Stimulated activated CD4-positive, alpha-beta T cell treated with anti-CD3 and anti-CD28 coated beads, Interleukin-12 subunit alpha, Interleukin-12 subunit beta, amount 100 ng/mL, for 24 hours (primary cell): Measurements from ENCODE around the gene XIAP.
"Not testable (repeated sequence)": the region's sequence is repeated elsewhere in the genome, so short reads cannot be mapped to it uniquely, and the experiment has no call there.

ENCODE experiments used
- DNase-seq, 2 experiments: peaks; one replicate each; pipeline ENCODE4 v3.0.0-alpha.2; 2020; ENCODE audit warnings: low read depth in 2 of 2

XIAP gene

DNA sequence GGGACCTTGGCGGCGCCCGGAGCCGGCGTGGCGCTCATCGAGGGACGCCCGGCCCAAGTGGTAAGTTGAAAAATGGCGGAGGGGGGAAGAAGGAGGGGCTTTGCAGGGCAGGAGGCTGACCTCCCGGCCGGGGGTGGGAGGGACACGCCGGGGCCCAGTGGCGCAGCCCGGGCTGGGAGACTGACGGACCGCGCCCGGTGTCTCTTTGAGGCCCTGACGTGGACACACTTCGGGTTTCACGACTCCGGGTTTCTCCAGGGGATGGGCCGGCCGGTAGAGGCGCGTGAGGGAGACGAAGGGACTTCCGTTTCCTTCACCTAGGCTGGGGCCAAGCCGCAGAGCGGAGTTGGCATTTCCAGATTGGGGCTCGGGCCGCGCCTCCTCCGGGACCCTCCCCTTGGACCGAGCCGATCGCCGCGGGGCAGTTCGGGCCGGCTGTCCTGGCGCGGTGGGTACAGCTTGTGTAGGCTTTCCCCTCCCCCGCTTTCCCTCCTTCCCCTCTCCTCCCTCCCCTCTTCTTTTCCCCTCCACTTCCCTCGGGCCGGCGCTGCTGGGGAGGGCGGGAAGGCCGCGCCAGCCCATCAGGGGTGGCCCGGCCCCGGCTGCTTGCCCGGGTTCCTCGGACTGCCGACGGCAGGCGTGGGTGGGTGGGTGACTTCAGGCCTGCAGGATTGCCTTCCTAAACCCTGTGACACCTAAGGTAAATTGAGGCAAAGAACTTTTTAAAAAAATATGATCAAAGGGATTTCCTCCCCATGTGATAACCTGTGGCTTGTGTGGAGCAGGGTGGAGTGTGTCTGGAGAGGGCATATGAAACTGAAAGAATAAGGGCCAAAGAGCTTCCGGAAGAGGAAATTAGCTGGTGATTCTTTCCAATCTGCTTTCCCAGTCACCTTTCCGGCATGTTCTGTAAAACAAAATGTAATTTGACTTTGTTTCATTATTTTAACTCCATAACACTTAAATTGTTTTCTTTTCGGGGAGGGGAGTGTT is at the start of gene XIAP:
TSS of gene XIAP (plus strand) at position 208 of the 993 bp plus-strand sequence. CDS start 25,610 bp downstream, outside the sequence.
- DNase-seq, result peak; percentile 39 to 54

DNA sequence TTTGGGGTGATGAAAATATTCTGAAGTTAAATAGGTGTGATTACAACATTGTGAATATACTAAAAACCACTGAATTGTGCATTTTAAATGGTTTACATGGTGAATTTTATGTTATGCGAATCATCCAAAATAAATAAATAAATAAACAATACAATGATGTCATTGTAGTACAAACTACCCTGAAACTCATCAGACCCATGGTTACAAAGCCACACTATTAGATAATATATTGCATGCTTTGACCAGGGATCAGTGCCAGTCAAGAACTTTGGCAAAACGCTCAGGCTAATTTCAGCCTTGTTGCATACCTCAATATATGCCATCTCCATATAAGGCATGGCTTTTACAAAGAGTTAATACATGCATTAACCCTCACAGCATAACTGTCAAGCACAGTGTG is 45.5 kb upstream of the XIAP start:
- DNase-seq, result no peak

DNA sequence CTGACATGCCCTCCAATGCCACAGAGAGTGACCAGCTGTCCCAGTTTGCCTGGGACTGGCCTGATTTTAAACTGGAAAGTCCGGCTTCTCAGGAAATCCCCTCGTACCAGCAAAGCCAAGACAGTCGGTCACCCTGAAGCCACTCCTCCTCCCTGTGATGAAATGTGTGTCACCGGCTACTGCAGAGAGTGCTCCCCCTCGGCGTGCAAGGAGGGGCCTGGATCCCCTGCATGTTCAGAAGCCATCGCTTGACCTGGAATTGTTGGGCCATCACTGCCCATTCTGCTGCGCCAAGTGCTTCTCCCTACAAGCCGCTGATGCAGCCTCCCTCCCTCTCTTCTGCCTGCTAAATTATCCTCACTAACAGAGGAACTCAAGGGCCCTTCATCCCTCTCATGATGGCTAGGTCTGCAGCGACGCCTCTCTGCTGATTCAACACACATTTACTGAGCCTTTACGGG is 44.9 kb upstream of the XIAP start:
- DNase-seq, result not testable (repeated sequence)

GRCh38 chrX:123817288-123817894 is 42.5 kb upstream of the XIAP start:
- no peak for DNase-seq

- DNase-seq, result no peak
Observed at GRCh38 chrX:123818243-123818642, 41.6 kb upstream of the XIAP start.

DNA sequence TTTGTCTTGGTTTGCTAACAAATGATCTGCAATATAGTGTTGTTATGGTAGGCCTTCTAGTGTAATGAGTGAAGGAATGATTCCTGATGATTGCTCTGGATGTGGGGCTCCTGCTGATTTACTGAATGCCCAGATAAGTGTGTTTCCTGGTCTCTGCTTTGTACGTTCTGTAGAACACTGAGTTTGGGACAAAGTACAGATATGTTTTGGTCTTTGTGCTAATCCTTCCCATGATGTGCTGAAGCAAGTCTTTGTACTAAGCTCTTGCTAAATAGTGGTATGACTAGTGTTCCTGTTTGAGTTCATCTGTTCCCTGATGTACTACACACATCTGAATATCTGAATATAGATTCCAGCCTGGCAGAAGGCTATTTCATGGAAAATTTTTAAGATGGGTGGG is 36.9 kb upstream of the XIAP start:
- DNase-seq, result no peak

- DNase-seq, result peak in 1 of 2 experiments; percentile 18
Observed at GRCh38 chrX:123830309-123830708, 29.5 kb upstream of the XIAP start.

GRCh38 chrX:123833387-123833786 is 26.5 kb upstream of the XIAP start:
- peak; percentile 27 to 57 for DNase-seq

DNA sequence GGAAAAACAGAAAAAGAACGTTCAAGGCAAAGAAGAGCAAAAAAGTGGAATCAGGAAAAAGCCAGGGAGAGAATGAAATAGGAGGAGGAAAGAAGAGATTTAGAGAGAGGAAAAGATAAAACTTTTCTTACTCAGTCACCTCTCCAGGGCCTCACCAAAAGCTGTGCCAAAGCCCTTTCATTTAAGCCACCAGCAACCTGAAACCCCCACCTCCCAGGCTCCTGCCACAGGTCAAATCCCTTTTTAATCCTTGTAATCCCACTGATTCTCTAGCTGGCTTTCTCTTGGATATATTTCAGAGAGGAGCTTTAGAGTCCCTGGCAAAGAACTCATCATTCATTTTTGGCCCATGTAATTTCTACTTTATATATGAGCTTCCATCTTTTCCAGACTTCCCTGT is 25.7 kb upstream of the XIAP start:
- no peak for DNase-seq

DNA sequence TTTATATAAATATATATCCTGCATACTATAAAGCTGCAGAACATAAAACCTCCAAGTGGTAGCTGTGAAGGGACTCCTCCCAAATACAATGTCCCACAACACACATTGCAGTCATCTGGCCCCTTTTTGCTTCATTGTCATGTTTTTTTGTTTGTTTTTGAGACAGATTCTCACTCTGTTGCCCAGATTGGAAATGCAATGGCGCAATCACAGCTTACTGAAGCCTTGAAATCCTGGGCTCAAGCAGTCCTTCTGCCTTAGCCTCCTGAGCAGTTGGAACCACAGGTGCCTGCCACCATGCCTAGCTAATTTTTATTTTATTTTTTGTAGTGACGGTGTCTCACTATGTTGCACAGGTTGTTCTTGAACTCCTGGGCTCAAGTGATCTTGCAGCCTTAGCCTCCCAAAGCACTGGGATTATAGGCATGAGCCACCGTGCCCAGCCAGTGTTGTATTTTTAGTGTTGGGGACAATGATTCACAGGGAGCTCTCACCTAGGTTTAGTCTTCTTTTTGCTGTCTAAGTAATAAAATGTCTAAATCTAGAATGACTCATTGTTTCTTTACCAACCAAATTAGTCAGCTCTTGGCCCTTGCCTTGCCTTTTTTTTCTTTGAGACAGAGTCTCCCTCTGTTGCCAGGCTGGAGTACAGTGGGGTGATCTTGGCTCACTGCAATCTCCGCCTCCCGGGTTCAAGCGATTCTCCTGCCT is 24.0 kb upstream of the XIAP start:
- peak; percentile 8 to 17 for DNase-seq

DNA sequence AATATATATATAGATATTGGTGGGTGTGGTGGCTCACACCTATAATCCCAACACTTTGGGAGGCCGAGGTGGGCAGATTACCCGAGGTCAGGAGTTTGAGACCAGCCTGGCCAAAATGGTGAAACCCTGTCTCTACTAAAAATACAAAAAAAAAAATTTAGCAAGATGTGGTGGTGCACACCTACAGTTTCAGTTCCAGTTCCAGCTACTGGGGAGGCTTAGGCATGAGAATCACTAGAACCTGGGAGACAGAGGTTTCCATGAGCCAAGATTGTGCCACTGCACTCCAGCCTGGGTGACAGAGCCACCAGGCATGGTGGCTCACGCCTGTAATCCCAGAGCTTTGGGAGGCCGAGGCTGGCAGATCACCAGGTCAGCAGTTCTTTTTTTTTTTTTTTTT is 14.7 kb upstream of the XIAP start:
- not testable (repeated sequence) for DNase-seq

DNA sequence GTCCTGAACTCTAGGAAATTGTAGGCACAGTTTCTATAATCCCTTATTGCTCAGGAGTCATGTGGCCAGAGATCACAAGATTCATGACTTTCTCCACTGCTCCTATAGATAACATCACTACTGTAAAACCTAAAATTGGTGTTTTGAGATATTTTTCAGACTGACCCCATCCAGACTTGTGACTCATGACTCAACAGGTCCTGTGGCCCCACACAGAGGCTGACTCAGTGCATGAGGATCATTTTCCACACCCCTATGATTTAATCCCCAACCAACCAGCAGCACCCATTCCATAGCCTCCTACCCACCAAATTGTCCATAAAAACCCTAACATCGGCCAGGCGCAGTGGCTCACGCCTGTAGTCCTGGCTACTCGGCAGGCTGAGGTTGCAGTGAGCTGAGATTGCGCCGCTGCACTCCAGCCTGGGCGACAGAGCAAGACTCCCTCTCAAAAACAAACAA is 13.2 kb upstream of the XIAP start:
- DNase-seq, result no peak

- DNase-seq, result no peak
Observed at GRCh38 chrX:123847056-123847455, 12.8 kb upstream of the XIAP start.

- DNase-seq, result no peak
Observed at GRCh38 chrX:123849096-123849495, 10.8 kb upstream of the XIAP start.

- not testable (repeated sequence) for DNase-seq
Observed at GRCh38 chrX:123849906-123850305, 9.9 kb upstream of the XIAP start.

- no peak for DNase-seq
Observed at GRCh38 chrX:123851079-123851478, 8.8 kb upstream of the XIAP start.

GRCh38 chrX:123854329-123854728 is 5.5 kb upstream of the XIAP start:
- no peak for DNase-seq

- DNase-seq, result peak in 1 of 2 experiments; percentile 55
Observed at GRCh38 chrX:123859409-123859845, 426 bp upstream of the XIAP start.

DNA sequence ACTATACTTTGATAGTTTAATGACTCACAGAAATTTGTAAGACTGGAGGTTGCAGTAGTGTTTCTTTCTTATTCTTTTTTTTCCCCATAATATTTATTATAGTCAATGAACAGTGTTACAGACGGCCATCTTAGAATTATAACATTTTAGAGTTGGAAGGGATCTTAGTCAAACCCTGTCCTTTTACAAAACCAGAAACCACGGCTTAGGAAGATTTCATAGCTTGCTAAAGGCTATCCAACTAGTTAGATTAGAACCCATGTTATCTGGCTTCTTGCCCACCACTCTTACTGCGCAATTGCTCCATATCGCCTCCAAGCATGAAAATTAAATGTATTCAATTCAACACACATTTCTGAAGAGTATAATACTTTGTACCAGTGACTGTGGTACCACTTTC is 1.1 kb downstream of the XIAP start:
- DNase-seq, result no peak

- DNase-seq, result no peak
Observed at GRCh38 chrX:123869488-123869887, 9.6 kb downstream of the XIAP start.

GRCh38 chrX:123871309-123871708 is 11.5 kb downstream of the XIAP start:
- DNase-seq, result no peak

- no peak for DNase-seq
Observed at GRCh38 chrX:123873956-123874355, 14.1 kb downstream of the XIAP start.
